Measurements from ENCODE around the gene LACC1. TPM values are rescaled to one million over a fixed set of nuclear protein-coding genes. Genes with fewer than 3 reads are reported as not detected.

The LACC1 gene
- total and polyA plus RNA-seq, 2 of the 13 experiments (the other 11 are each of a cell fraction or from before 2014, with no cell fraction given), result 0.92 to 1.7 TPM

- TF ChIP-seq THRA (CRISPR knock-in tag; IDR thresholded peaks at IDR 0.05; ENCODE audit: borderline replicate concordance) (no peak), SCMH1 (CRISPR knock-in tag; IDR thresholded peaks at IDR 0.05; ENCODE audit: borderline replicate concordance) (no peak), ZNF597 (CRISPR knock-in tag; IDR thresholded peaks at IDR 0.05) (no peak), TP53 (CRISPR knock-in tag; conservative IDR thresholded peaks at IDR 0.05) (no peak), KAT7 (CRISPR knock-in tag; IDR thresholded peaks at IDR 0.05; ENCODE audit: borderline replicate concordance) (0 out of 2 replicates have a peak, but pooled peaks have one; percentile 1), ZNF737 (CRISPR knock-in tag; IDR thresholded peaks at IDR 0.05; ENCODE audit: borderline replicate concordance) (no peak), NRL (CRISPR knock-in tag; IDR thresholded peaks at IDR 0.05; ENCODE audit: borderline replicate concordance) (no peak), SUZ12 (IDR thresholded peaks at IDR 0.05; ENCODE audit: low read depth, low read length) (no peak), ZNF773 (CRISPR knock-in tag; IDR thresholded peaks at IDR 0.05; ENCODE audit: borderline replicate concordance) (0 out of 2 replicates have a peak, but pooled peaks have one; percentile 5), ZBED4 (CRISPR knock-in tag; IDR thresholded peaks at IDR 0.05; ENCODE audit: borderline replicate concordance) (no peak), TRAFD1 (CRISPR knock-in tag; IDR thresholded peaks at IDR 0.05; ENCODE audit: borderline replicate concordance) (0 out of 2 replicates have a peak, but pooled peaks have one; percentile 23), MTA1 (CRISPR knock-in tag; IDR thresholded peaks at IDR 0.05; ENCODE audit: borderline replicate concordance) (no peak), KDM6A (CRISPR knock-in tag; IDR thresholded peaks at IDR 0.05; ENCODE audit: low read depth) (no peak), MEIS1 (CRISPR knock-in tag; IDR thresholded peaks at IDR 0.05; ENCODE audit: borderline replicate concordance) (no peak), ASH2L (IDR thresholded peaks at IDR 0.05; ENCODE audit: insufficient read length, low read depth, low read length) (peak; percentile 8), PLRG1 (conservative IDR thresholded peaks at IDR 0.05) (no peak), FOSL1 (CRISPR knock-in tag; IDR thresholded peaks at IDR 0.05; ENCODE audit: borderline replicate concordance) (no peak)
Observed at GRCh38 chr13:43879755-43880181, at the start of gene LACC1 (continued).

Measured in HepG2 (cell line).